CD4-positive, alpha-beta T cell treated with Interleukin-17A for 4 hours (primary cell): ENCODE data around the gene CLEC16A.
A peak's percentile ranks its signal among the peaks of the same experiment; 100 is the strongest.

Experiments used
- DNase-seq: peaks from one replicate; pipeline ENCODE4 v3.0.0-alpha.2; 2020; ENCODE audit warnings: mixed read lengths

CLEC16A gene

DNA sequence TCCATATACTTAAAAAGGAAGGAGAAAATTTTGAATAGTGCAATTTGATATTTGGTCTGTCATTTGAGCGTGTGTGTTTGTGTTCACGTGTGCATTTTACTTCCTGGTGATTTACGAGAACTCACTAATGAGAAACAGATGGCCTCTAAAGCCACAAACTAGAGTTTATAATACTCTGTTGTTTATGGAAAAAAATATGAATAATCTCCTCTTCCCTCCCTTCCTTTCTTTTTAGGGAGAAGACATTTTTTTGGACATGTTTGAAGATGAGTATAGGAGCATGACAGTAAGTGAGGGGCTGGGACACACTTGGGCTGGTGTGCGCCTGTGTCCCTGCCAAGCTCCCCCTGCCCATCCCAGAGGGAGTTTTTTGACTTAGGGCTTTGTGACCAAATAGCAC is 102.7 kb downstream of the CLEC16A start:
- DNase-seq, result no peak

DNA sequence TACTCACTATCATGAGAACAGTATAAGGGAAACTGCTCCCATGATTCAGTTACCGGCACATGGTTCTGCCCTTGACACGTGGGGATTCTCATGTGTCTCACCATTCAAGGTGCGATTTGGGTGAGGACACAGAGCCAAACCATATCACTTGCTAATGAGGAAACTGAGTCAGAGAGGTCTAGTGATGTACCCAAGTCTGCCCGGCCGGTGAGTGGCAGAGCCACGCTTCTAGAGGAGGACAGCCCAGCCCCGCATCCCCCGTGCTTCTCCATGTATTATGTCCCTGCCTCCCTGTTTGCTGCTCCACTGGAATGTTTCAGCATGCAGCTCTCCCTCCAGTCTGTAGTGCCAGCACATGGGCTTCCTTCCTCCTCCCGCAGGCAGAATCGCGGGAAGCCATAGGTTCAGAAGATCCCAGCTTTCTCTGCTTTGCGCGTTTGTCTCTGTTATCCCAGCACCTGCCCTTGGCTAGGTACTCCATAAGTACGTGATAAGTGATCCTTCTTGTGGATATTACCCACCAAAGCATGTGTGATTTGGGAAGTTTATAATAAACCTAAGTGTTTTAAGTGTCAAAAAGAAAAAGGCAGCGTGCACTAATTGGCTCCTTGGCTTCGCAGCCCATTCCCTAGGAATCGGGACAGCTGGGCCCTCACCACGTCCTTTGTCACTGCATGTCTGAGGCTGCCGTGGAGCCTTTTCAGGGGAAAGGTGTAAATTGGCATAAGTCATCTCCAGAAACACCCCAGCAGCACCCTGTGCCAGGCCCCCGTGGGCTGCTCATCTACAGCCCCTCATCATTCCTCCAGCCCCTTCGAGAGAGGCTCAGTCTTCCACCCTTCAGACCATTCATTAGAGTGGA is 103.8 kb downstream of the CLEC16A start:
- DNase-seq, result no peak

DNA sequence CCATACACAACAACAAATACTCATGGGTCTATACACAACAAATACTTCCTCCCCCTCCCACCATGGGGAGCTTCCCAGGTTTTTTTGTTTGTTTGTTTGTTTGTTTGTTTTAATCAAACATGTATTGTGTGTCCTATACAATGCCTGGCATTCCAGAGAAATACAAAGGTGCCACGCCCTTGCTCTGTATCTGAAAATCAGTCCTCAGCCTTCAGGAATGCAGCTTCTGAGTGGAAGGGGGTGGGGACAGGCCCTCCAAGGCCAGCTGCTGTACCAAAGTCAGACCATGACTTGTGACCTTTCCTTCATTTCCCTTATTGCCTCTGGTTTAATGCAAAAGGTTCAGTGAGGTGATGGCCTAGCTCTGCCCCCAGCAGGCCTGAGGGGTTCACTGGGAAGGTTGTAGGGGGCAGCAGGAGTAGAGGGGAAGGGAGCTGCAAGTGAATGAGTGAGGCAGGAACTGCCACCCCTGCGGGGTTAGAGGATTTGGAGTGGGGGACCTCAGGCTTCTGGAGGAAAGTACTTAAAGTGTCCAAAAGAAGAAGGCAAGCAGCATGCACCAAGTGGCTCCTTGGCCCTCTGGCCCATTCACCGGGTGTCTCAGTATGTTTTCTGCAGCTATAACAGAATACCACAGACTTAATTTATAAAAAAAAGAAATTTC is 105.2 kb downstream of the CLEC16A start:
- DNase-seq, result no peak

DNA sequence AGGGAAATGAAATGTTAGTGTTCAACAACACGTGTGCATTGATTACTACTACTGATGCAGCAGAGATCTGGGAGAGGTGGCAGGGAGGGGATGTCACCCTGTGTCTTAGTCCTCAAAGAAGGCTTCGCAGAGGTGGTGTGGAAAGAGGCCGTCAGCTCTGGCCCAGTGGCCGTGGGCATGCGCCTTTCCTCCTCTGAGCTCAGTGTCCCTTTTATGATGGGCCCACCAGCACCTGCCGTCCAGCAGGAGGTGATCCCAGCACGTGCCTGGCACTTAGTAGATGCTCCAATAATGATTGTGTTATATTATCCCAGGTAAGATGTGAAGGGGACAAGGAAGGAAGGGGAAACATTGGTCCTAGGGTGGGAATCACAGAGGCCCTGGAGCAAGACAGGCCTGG is 106.2 kb downstream of the CLEC16A start:
- DNase-seq, result no peak

DNA sequence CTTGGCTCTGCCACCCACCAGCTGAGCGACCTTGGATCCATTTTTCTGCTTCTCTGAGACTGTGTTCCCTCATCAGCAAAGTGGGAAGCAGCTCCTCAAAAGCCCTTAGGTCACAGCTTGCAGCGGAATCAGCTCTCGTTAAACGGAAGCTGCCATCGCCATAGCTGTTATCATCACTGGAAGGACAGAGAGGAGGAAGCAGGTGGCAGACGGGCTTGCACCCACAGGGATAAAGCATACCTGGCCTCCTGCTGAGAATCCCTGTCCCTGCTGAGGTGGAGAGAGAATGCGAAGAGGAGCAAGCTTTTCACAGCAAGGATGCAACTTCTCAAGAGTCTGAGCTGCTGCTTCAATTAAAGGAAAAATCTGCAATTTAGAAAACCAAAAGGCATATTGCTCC is 106.6 kb downstream of the CLEC16A start:
- no peak for DNase-seq

DNA sequence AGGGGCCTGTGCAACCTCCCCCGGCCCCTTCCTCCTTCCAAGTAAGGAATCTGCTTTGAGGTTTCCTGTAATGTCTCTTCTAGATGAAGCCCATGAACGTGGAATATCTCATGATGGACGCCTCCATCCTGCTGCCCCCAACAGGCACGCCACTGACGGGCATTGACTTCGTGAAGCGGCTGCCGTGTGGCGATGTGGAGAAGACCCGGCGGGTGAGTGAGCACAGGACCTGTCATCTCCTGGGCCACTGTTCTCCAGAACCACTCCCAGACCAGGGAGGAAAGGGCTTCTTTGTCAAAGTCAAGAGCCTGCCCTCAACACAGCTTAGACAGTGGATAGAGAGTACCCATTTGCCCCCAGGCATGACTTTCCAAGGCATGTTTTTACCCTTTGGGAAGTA is 107.1 kb downstream of the CLEC16A start:
- DNase-seq, result no peak

DNA sequence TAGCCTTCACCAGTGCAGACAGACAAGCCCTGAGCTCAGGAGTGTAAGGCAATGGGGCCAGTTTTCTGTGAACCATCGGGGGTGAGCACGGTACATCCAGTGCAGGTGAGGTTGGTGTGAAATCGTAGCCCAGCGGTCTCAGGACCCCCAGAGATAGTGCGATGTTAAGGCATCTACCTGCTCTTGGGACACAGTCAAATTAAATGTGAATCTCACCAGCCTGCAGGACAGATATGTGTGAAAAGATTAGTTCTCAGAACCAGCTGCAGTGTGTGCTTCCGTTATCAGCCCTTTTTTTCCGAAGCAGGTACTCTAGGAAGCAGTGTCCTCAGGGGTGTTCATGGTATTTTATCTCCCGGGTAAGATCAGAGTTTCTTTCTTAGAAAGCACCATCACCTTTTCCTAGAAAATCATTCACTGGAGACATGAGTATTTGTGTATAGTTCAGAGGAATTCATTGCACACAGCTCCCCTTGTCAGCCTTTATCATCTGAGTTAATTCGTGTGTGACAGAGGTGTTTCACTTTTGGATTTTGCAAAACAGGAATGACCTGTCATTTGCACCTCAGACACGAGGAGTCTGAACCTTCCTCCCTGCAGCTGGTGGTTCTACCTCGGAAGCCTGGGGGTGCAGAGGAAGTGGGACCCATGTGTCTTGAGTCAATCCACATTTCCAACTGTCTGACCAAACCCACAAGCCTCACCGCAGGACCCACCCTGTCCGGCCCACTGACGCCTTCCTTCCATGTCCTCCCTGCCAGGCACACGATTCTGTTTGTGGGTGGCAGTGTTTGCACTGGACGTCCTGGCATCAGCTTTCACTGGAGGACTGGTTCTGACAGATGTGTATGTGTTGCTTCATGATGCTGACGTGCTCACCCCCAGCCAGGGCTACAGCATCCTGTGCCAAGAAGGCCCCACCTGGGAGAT is 107.8 kb downstream of the CLEC16A start:
- DNase-seq, result peak; percentile 31

DNA sequence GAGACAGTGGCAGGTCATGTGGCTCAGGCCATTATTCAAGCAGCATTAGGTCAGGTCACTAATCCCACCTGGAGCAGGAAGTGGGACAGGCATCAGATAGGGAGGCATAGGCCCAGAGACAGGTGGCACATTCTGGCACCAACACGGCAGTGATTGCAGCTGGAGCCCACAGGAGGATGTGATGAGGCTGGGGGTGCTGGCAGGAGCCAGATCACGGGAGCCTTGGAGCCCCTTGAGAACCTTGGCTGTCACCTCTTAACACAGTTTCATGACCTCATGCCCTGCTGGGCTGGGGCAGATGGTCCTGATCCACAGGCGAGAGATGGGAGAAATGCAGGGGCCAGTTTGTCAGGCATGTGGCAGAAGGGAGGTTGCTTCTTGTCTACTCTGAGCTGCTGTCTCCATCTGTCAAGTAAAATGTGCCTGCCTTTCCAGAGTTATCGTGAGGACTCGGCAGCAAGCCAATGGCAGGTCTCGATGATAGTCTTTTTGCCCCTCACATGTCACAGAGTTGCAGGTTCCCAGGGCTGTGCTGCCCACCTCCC is 109.6 kb downstream of the CLEC16A start:
- no peak for DNase-seq

DNA sequence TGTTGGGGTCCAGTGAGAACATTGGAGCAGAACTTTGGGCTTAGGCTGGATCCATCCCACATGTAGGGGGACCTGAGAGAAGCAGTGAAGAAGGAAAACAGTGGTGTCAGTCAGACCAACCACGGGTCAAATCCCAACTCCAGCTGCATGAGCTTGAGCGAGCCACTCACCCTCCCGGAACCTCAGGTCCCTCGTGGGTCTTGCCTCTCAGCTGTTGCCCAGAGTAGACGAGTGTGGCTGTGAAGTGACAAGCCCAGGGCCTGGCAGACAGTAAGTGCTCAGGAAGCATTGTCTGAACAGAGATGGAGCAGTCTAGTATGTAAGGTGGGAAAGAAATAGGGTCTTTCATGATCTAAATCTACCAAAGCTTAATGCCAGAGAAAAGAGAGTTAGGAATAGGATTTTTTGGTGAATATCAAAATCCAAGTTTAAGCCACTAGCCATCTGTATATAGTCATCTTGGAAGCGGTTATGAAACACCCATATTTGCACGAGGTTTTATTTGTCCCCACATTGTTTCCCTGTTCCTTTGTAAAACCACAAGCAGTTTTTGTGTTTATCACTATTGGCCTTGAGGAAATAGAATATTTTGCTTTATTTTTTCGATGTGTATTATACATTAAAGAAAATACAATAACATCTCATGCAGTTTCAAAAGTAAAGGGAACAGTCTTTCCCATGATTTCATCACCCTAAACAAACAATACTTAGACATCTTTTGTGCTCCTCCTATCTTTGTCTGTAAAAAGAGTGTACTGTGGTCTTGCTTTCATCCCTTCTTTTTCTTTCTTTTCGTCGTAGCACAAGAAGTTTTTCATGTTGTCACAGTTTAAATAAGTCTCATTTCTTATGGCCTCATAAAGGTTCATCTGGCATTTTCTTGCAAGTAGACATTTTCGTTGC is 112.0 kb downstream of the CLEC16A start:
- DNase-seq, result no peak

DNA sequence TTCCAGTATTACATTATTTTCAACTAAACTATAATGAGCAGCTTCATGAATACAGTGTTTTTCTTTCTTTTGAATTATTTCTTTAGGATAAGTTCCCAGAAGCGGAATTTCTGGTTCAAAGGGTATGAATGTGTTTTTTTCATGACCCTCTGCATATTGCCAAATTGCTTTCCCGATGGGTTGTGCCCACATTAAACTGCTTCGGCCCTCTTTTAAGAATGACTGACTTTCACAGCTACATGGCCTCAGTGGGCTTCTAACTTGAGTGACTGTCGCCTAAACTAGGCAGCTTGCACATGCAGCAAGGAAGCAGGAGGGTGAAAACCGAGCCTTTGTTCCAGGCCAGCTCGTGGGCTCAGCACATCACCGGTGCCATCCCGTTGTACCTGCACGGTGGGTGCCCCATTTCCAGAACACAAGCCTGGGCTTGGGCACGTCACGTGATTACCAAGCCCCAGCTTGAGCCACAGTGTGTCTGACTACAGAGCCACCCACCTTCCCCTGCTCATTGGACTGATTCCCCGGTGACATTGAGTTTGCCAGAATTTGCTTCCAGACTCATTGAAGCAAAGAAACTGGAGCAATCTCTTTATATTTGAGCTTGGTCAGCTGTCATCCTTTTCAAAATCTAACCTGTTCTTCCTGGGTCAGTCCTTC is 112.8 kb downstream of the CLEC16A start:
- no peak for DNase-seq

DNA sequence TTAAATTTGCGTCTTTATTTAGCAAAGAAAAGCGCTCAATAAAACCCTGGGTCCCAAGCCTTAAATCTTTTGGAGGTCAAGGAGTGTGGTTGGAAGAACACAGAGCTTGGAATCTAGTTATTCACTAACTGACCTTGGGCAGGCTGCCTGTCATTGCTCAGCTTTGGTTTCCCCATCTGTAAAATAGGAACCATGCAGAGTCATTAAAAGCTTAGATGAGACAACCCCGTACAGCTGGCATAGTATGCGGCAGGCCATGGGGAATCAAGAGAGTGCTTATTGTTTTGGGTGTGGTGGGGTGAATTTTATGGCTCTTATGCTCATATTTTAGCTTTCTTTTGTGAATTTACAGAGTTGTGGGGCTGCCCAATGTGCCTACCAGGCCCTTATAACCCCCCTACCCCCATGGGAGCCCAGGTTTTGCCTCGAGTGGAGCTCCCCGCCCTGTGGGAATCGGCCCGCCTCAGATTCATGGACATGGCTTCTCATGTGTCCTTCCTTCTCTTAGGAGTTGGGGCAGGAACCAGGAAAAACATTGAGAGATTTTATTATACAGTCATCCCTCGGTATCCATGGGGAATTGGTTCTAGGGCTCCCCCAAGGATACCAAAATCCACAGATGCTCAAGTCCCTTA is 113.5 kb downstream of the CLEC16A start:
- no peak for DNase-seq

DNA sequence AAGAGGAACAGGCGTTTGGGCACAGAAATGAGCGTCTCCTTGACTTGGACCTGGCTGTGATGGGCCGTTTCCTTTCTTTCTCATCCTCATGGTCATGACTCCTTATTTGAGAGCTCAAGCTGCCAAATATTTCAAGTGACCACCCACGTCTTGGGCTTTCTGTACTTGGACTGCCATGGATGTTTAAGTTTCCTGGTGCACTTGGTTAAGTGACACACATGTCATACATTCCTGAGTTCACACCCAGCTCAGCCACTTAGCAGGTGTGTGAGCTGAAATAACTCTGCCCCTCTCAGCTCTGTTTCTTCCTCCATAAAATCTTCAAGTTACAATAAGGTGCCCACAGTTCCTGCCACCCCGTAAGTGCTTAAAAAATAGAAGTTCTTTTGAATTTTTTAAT is 114.5 kb downstream of the CLEC16A start:
- DNase-seq, result no peak

DNA sequence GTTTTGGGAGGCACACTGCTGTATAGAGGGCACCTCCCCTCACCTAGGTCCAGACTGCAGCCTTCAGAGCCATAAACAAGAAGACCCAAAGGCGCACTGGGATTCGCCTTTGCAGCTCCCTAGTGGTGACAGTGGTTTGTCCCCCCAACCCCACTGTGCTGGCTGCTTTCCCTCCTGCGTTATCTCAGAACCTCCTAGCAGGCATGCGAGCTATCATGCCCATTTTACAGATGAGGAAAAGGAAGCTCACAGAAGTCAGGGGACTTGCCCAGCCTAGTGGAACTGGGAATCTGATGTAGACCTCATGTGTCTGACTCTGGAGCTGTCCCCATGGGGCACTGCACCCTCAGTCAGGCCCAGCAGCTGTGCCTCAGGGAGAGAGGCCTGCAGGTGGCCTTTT is 115.2 kb downstream of the CLEC16A start:
- DNase-seq, result no peak

DNA sequence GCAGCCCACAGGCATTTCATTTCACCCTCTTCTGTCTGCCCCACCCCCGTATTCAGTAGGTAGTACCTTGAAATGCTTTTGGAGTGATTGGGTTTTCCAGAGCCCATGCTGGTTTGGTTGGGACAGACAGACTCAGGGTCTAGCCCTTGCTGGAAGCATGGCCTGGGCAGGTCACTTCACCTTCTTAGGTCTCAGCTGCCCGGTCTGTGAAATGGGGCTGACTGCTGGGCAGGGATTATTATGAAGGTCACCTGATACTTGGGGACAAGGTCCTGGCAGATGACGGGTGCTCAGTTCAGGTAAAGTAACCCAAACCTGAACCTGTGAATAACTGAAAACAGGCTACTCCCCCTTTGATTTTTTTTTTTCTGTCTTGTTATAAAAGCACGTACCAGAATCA is 116.0 kb downstream of the CLEC16A start:
- DNase-seq, result no peak

DNA sequence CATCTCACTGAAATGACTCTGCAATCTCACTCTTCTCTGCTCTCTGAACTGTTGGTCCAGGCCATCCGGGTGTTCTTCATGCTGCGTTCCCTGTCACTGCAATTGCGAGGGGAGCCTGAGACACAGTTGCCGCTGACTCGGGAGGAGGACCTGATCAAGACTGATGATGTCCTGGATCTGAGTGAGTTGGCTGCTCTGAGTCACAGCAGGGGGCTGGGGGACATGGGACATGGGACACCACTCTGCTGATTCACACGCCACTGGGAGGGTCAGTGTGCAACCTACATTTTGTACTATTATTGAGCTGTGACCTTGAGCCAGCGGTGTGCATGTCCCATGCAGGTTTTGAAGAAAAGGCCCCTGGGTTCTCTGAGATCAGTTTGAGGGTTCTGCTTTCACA is 116.5 kb downstream of the CLEC16A start:
- DNase-seq, result no peak

DNA sequence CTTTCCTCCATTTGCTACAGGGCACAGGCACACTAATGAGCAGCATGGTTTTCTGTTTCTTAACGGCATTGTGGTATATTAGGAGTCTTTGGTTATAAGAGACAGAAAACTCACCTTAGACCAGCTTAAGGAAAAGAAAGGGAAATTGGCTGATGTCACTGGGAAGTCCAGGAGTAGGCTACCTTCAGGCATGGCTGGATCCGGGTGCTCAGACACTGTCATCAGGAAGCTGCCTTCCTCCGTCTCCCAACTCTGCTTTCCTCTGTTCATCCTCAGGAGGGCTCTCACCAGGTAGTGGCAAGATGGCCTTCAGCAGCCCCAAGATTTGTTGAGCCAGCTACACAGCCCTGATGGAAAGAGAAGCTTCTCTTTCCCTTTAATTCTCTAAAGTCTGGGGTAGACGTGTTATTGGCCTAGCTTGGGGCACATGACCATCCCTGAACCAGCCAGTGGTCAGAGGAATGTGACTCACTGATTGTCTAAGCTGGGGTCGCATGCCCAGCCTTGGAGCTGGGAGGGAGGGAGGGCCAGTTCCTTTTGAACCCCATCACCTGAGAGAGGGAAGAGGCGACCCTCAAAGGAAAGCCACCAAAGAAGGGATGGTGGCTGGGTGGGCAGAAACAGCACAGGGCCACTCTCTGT is 117.4 kb downstream of the CLEC16A start:
- no peak for DNase-seq

DNA sequence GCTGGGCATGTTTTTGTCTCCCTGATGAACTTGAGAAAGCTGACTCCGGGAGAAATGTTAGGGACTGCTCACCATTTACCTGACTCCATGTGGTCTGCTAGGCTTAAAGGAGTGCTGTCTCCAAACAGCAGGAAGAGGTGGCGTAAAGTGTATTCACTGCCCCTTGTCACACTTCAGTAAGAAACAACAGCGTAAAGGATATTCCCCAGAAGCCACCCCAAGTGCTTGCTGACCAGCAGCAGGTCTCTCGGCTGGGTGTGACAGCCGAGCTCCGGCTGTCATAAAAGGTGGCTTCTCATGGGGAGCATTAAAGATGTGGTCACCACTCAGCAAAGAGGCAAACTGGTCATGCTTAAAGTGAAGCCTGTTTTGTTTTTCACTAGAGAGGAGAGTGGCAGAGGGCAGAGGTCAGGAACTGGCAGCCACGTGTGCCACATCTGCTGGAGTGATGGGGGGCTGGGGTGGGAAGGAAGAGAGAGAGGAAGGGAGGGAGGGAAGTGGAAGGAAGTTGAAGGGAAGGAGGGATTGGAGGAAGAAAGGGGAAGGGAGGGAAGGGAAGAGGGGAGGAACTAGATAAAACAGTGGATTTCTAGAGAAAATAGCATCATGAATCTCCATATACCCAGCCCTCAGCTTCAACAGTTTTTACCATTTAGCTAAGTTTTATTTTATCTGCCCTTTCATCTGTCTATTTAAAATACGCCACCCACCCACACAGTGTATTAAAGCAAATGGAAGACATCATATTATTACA is 119.3 kb downstream of the CLEC16A start:
- DNase-seq, result no peak

DNA sequence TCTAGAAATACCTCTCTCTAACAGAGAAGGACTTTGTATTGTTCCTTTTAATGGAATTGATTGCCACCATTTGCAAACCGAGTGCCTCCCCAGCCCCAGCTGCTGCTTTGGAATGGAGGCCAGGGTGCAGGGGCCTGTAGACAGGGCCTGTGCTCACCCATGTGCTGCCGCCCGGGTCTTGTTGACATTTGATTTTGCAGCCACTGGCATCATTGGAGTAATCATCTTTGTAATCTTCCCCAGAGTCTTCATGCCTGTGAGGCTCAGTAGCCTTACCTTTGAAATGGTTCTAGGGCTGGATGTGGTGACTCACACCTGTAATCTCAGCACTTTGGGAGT is 119.8 kb downstream of the CLEC16A start:
- no peak for DNase-seq

DNA sequence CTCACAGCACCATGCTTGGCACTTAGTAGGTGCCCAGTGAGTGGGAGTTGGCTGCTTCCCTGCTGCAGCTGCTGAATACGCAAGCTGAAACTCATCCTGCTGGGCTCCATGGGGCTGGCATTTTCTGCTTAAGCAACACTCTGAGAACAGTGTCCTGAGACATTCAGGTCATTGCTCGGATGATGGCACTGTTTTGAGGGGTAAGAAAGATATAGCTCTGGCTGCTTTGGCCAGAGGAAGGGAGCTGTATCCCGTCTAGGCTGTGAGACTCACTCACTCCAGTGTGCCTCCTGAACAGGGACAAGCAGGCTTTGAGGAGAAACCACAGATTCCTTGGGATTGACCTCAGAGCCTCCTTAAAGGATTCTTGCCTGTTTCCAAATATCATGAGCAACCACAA is 120.5 kb downstream of the CLEC16A start:
- no peak for DNase-seq
